NCI-H526 (cell line): ENCODE results near the gene REM2.

ENCODE experiments used
- DNase-seq, 2 experiments: peaks; one replicate each; lab custom pipeline; 2025; lab: John Stamatoyannopoulos, UW

The REM2 gene, protein sequence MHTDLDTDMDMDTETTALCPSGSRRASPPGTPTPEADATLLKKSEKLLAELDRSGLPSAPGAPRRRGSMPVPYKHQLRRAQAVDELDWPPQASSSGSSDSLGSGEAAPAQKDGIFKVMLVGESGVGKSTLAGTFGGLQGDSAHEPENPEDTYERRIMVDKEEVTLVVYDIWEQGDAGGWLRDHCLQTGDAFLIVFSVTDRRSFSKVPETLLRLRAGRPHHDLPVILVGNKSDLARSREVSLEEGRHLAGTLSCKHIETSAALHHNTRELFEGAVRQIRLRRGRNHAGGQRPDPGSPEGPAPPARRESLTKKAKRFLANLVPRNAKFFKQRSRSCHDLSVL

DNA sequence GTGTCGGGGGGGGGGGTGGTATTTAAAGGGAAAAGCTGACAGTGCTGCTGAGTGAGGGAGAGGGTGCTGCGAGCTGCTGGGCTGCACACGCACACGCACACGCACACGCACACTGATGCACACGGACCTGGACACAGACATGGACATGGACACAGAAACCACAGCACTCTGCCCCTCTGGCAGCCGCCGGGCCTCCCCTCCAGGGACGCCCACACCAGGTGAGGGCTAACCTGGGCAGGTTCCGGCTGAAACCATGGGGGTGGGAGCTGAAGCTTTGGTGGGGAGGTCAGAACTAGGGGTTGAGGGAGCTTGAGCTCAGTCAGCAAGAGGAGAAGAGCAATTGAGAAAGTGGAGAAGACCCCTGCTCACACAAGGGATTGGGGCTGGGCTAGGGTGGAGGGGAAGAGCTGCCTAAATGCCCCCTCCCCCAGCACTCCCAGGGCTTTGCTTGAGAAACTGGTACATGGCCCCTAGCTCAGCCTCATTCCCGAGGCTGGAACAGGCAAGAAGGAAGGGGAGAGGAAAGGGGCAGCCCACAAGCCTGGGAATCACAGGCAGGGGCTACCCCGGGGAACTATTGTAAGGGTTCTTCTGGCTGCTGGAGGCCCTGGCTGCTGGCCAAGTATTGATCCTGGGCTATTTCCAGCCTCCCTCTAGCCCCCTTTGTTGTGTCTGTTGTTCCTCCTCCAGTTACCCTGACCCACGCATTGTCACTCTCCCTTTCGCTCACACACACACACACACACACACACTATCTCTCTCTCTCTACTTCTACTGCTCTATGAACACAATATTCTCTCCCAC, at the start of gene REM2:
Gene REM2 (plus strand): TSS at position 50 of the 804 bp plus-strand sequence. CDS start 66 bp downstream, at position 116.
- DNase-seq, result no peak

GRCh38 chr14:22835505-22835904, 47.5 kb upstream of the REM2 start:
- no peak for DNase-seq

GRCh38 chr14:22836301-22837113, 46.5 kb upstream of the REM2 start, which contains the start of gene MMP14:
Gene MMP14, plus strand, starts transcription at chr14:22836585. Its CDS starts 233 bp downstream, at chr14:22836818.
- no peak for DNase-seq

GRCh38 chr14:22837114-22837749, 45.8 kb upstream of the REM2 start:
- DNase-seq, result peak in 1 of 2 experiments; percentile 21

GRCh38 chr14:22837750-22838538, 45.1 kb upstream of the REM2 start:
- no peak for DNase-seq

- DNase-seq, result no peak
These were observed 44.4 kb upstream of the REM2 start for GRCh38 chr14:22838631-22839041.

DNA sequence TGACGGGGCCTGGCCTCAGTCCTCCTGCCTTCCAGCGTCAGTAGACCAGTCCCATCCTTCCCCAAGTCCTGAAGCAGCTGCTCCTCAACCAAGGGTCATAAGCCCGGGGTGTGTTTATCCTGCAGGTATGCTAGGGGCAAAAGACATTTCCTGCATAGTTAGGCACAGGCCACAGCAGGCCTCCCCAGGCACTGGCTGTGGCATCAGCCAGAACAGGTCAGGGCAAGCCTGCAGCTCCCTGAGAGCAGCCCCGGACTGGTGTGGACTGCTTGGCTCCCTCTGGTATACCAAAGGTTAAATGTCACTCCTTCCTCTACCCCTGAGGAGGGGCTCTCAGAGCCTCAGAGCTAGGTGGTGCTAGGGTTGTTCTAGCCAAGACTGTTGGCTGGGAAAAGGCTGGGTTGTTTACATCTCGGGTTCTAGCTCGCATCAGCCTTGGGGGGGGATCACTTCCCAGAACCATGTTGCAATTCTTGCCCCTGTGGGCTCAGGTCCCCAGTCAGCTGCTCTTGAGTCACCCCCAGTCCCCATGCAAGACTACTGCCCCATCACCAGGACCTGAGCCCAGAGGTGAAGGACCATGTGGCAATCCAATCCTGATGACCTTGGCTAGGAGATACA, 43.8 kb upstream of the REM2 start:
- no peak for DNase-seq

- DNase-seq, result no peak
These were observed 41.7 kb upstream of the REM2 start for GRCh38 chr14:22841311-22841710.

DNA sequence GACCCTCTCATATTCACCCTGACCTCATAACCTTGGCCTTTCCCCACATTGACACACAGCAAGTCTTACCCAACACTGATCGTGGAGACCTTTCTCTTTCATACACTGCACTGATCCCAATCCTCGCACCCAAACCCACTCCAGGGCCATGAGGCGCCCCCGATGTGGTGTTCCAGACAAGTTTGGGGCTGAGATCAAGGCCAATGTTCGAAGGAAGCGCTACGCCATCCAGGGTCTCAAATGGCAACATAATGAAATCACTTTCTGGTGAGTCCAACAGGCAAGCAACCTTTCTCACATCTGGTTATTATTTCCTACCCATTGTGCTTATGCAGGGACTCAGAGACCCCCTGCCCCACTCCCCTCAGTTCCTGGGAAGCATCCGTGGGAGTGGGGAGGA, 41.3 kb upstream of the REM2 start:
- no peak for DNase-seq

- DNase-seq, result no peak
These were observed 40.6 kb upstream of the REM2 start for GRCh38 chr14:22842211-22843122.

- DNase-seq, result no peak
These were observed 39.7 kb upstream of the REM2 start for GRCh38 chr14:22843123-22843925.

GRCh38 chr14:22844221-22845102, 38.6 kb upstream of the REM2 start:
- DNase-seq, result no peak

DNA sequence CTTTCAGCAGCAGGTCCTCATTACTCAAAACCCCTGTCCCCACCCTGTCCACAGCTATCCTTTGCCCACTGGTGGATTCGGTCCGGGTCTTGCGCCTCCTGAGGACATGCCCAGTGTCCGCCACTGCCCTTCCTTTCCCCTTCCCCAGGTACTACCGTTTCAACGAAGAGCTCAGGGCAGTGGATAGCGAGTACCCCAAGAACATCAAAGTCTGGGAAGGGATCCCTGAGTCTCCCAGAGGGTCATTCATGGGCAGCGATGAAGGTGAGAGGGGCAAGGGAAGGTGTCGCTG, 38.0 kb upstream of the REM2 start:
- no peak for DNase-seq

- DNase-seq, result no peak
These were observed 37.0 kb upstream of the REM2 start for GRCh38 chr14:22845821-22846625.

DNA sequence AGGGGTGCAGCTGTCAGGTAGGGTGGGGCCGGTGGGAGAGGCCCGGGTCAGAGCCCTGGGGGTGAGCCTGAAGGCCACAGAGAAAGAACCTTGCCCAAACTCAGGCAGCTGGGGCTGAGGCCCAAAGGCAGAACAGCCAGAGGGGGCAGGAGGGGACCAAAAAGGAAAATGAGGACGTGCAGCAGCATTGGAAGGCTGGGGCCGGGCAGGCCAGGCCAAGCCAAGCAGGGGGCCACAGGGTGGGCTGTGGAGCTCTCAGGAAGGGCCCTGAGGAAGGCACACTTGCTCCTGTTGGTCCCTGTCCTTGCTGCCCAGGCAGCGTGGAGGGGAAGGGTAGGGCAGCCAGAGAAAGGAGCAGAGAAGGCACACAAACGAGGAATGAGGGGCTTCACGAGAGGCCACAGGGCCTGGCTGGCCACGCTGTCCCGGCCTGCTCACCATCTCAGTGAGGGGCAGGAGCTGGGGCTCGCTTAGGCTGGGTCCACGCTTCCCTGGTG, 36.2 kb upstream of the REM2 start:
- DNase-seq, result no peak

- DNase-seq, result no peak
These were observed 35.2 kb upstream of the REM2 start for GRCh38 chr14:22847661-22848341.
